HK-2 (cell line): ENCODE data around the gene PAN3.

Experiments used
- DNase-seq: peaks from one replicate; pipeline ENCODE4 v3.0.0-alpha.2; 2018; ENCODE audit not compliant: unreplicated experiment

Gene PAN3

DNA sequence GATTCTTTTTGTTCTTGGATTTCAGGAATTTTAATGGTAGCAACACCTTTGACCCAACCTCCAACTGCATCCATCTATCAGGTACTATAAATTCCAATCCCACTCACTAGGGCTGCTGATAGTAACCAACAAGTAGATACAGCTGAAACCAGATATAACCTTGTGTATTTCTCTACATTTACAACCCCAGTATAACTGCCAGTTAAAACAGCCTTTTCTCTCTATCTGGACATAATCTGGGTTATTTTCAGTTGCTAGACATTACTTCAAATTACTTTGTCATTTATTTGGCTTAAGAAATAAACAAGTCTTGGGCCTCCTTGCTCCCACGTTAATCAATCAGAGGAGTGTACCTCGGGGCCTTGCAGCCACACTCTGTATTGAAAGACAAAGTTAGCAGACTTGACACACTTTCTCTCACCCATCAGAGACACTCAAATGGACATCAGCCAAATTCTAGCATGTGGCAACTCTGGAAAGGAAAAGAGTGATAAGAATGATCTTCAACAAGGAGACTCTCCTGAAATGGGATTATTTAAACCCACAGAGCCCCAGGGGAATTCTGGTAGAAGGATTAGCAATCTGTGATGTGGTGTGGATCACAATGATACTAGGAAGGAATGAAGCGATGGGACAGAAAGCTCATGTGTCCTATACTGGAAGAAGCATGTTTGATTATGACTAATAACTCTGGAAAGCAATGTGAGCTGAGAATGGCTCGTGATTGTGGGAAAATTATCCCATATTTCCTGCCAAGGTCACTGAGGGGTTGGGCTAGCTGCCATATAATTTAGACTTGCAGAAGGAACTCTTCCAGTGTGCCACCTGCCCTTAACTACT is 199.0 kb downstream of the PAN3 start:
- no peak for DNase-seq

- no peak for DNase-seq
These were observed 199.7 kb downstream of the PAN3 start for GRCh38 chr13:28338006-28338574.

DNA sequence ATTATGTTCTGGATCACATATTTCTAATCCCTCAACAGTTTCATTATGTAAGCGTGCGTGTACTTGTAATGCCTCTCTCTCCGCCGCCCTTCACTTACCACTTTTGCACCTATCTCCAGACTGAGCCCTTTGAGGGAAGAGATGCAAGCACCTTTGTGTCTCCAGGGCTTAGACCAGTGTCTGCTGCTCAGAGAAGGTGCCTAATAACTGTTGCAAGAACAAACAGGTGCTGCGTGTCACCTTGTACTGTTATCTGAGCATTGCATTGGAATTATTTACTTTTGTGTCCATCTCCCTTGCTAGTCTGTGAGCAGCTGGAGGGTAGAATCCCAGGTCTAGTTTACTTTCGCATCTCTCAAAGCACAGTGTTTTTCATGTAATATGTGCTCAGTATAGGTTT is 200.4 kb downstream of the PAN3 start:
- no peak for DNase-seq

DNA sequence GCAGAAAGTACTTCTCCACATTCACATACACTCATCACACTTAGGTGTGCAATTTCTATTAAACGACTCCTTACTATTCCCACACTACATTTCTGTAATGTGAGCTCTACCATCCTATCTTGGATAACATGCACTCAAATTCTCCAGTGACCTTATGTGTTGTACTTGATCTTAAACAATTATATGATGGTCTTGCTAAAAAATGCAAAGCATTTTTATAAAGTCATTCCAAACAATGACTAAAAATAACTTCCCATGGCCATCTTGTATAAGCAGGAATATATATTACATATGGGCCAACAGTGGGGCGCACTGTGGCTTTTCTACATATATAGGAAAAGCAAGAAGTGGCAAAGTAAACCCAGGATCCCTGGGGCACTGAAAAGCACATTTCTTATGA is 201.1 kb downstream of the PAN3 start:
- no peak for DNase-seq

GRCh38 chr13:28340272-28340793 is 202.0 kb downstream of the PAN3 start:
- no peak for DNase-seq

DNA sequence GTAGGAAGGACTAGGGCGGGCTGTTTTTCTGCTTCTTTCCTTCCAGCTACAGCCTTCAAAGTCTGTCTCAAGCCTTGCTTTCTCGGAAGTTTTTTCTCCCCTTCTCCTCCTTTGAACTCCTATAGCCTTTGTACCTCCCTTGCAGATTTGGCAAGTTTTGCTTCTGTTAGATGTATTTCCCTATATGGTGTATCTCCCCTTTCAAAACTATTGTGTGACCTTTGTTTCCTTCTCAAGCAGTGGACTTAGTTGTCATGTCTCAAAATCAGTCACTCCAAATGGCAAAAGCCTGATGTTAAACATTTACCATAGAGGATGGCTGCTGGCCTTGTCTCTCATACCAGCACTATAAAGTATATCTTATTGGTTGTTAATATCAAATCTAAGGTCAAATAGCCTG is 203.9 kb downstream of the PAN3 start:
- no peak for DNase-seq

DNA sequence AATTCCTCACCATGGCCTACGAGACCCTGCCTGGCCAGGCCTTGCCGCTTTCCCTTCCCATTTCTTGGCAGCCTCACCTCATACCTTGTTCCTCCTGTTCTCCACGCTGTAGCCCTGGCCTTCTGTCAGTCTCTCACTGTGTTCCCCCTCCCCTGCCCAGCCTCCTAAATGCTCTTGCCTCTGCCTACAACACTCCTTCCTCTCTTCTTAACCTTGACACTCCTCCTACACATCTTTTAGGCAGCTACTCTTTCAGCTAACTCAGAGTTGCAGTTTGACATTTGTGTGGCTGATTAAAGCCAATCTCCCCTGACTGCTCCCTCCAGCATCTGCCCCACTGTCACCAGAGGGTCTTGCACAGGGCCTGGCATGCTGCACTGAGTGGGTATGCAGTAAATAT is 205.8 kb downstream of the PAN3 start:
- DNase-seq = no peak
